Measurements from ENCODE around the gene GRM1.
A peak's percentile ranks its signal among the peaks of the same experiment; 100 is the strongest.

The GRM1 gene

GRCh38 chr6:146190581-146190980 lies 161.7 kb downstream of the GRM1 start:
- TF ChIP-seq EZH2 (IDR thresholded peaks at IDR 0.05) = no peak
- TF ChIP-seq FOXP2 (optimal IDR thresholded peaks at IDR 0.05; ENCODE audit: control extremely low read depth, extremely low read length, insufficient read depth) = no peak
- TF ChIP-seq POLR2AphosphoS5 (IDR thresholded peaks at IDR 0.05; ENCODE audit: borderline replicate concordance, low read depth, low read length) = no peak
- Histone ChIP-seq H3K4me3 (no peak overlapping the region), H3K9ac (ENCODE audit: insufficient read length) (no peak overlapping the region), H3K27ac (no peak overlapping the region), H3K36me3 (ENCODE audit: insufficient read depth, low read length) (no peaks in the 10 kb centered on the region), H3K9me3 (ENCODE audit: low read depth, low read length) (no peaks in the 10 kb centered on the region)
- no peak for DNase-seq (ENCODE audit: low read depth, low spot score)

DNA sequence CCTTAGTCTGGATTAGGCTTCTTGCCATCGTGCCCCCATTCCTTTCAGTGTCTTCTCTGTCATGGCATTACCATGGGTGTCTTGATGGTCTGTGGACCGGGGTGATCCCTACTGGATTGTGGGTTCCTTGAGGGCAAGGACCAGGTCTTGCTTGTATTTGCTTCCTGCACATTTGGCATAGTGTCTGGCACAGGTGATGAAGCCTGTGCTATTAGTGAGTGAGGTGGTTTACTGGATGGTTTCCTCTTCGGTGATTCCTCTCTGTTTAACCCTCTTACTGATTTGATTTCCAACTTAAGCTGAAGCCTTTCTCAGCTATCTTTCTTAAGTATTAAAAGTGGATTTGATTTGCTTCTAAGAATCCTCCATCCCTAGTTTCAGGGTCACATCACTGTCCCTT lies 162.3 kb downstream of the GRM1 start:
- TF ChIP-seq POLR2AphosphoS5 (IDR thresholded peaks at IDR 0.05; ENCODE audit: borderline replicate concordance, low read depth, low read length) (no peak), FOXP2 (optimal IDR thresholded peaks at IDR 0.05; ENCODE audit: control extremely low read depth, extremely low read length, insufficient read depth) (no peak), EZH2 (IDR thresholded peaks at IDR 0.05) (no peak)
- no peak for DNase-seq (ENCODE audit: low read depth, low spot score)
- Histone ChIP-seq H3K4me3 (no peak overlapping the region), H3K36me3 (ENCODE audit: insufficient read depth, low read length) (no peaks in the 10 kb centered on the region), H3K9me3 (ENCODE audit: low read depth, low read length) (no peaks in the 10 kb centered on the region), H3K27ac (no peak overlapping the region), H3K9ac (ENCODE audit: insufficient read length) (no peak overlapping the region)

DNA sequence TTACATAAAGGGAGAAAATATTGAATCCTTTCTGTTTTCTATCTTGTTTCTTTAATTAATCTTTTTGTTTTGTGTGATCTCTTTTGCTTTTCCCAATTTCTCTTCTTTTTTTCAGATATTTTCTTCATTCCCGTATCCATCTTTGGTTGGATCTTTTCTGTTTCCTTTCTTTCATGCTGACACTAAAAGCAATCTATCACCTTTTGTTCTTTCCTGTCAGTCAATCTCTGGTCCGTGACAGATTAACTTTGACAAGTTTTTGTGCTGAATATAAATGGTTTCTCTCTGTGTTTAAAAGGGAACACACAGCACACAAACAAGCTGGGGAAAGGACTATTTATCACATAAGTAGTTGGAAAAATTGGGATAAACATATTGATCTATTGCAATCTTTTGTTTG lies 162.8 kb downstream of the GRM1 start:
- no peak overlapping the region for H3K9ac ChIP-seq (ENCODE audit: insufficient read length)
- no peak for TF ChIP-seq POLR2AphosphoS5 (IDR thresholded peaks at IDR 0.05; ENCODE audit: borderline replicate concordance, low read depth, low read length)
- no peak for TF ChIP-seq FOXP2 (optimal IDR thresholded peaks at IDR 0.05; ENCODE audit: control extremely low read depth, extremely low read length, insufficient read depth)
- TF ChIP-seq EZH2 (IDR thresholded peaks at IDR 0.05) = no peak
- no peaks in the 10 kb centered on the region for H3K9me3 ChIP-seq (ENCODE audit: low read depth, low read length)
- no peaks in the 10 kb centered on the region for H3K36me3 ChIP-seq (ENCODE audit: insufficient read depth, low read length)
- DNase-seq (ENCODE audit: low read depth, low spot score) = no peak
- no peak overlapping the region for H3K4me3 ChIP-seq
- H3K27ac ChIP-seq = no peak overlapping the region

- H3K9ac ChIP-seq (ENCODE audit: insufficient read length) = no peak overlapping the region
- no peak for DNase-seq (ENCODE audit: low read depth, low spot score)
- H3K9me3 ChIP-seq (ENCODE audit: low read depth, low read length) = no peaks in the 10 kb centered on the region
- H3K4me3 ChIP-seq = no peak overlapping the region
- H3K36me3 ChIP-seq (ENCODE audit: insufficient read depth, low read length) = no peaks in the 10 kb centered on the region
- H3K27ac ChIP-seq = no peak overlapping the region
- TF ChIP-seq EZH2 (IDR thresholded peaks at IDR 0.05) (no peak), FOXP2 (optimal IDR thresholded peaks at IDR 0.05; ENCODE audit: control extremely low read depth, extremely low read length, insufficient read depth) (no peak), POLR2AphosphoS5 (IDR thresholded peaks at IDR 0.05; ENCODE audit: borderline replicate concordance, low read depth, low read length) (no peak)
Observed at GRCh38 chr6:146194434-146194833, 165.6 kb downstream of the GRM1 start.

- no peak for TF ChIP-seq POLR2AphosphoS5 (IDR thresholded peaks at IDR 0.05; ENCODE audit: borderline replicate concordance, low read depth, low read length)
- TF ChIP-seq FOXP2 (optimal IDR thresholded peaks at IDR 0.05; ENCODE audit: control extremely low read depth, extremely low read length, insufficient read depth) = no peak
- no peak for TF ChIP-seq EZH2 (IDR thresholded peaks at IDR 0.05)
Observed at GRCh38 chr6:146200176-146200575, 171.3 kb downstream of the GRM1 start.

DNA sequence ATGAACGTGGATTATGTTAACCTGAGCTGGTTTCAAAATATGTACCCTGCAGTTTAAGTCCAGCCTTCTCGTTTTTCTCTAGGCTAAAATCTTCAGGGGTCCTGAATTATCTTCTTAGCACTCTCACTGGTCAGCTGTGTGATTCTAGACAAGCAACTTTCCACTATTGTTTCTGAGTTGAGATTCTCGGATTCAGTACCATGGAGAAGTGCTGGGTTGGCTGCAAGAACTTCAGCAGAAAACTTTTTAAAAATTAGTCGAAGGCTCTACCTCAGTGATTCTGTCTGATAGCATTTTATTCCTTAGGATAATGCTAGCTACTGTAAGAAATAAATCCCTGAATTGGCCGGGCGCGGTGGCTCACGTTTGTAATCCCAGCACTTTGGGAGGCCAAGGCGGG lies 173.7 kb downstream of the GRM1 start:
- no peak for DNase-seq (ENCODE audit: low read depth, low spot score)
- Histone ChIP-seq H3K9ac (ENCODE audit: insufficient read length) (no peak overlapping the region), H3K36me3 (ENCODE audit: insufficient read depth, low read length) (no peaks in the 10 kb centered on the region), H3K27ac (no peak overlapping the region), H3K4me3 (no peak overlapping the region), H3K9me3 (ENCODE audit: low read depth, low read length) (no peaks in the 10 kb centered on the region; the same call in 1 of the 2 replicates)
- TF ChIP-seq POLR2AphosphoS5 (IDR thresholded peaks at IDR 0.05; ENCODE audit: borderline replicate concordance, low read depth, low read length) = no peak
- TF ChIP-seq EZH2 (IDR thresholded peaks at IDR 0.05) = no peak
- TF ChIP-seq FOXP2 (optimal IDR thresholded peaks at IDR 0.05; ENCODE audit: control extremely low read depth, extremely low read length, insufficient read depth) = no peak

More at GRCh38 chr6:146200176-146200575, 171.3 kb downstream of the GRM1 start:
- DNase-seq (ENCODE audit: low read depth, low spot score) = peak; percentile 55
- Histone ChIP-seq H3K9me3 (ENCODE audit: low read depth, low read length) (no peaks in the 10 kb centered on the region), H3K9ac (ENCODE audit: insufficient read length) (no peak overlapping the region), H3K27ac (no peak overlapping the region), H3K36me3 (ENCODE audit: insufficient read depth, low read length) (no peaks in the 10 kb centered on the region), H3K4me3 (no peak overlapping the region)

DNA sequence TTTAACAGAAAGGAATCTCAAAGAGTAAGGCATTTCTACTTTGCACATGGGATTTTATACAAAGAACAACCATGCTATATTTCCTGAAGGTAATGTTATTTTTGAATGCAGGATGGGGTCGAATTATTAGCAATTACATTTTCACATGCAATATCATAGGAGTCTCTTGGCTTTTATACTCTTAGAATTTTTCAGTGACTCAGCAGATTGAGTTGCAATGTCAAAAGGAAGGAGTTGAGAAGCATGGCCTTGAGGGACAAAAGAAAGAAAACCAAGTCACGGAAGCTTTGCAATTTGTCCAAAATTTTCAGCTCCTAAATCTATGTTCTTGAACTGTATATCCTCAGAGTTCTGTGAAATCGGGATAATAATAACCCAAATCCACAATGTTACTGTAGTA lies 181.1 kb downstream of the GRM1 start:
- no peaks in the 10 kb centered on the region for H3K36me3 ChIP-seq (ENCODE audit: insufficient read depth, low read length)
- no peak overlapping the region for H3K9ac ChIP-seq (ENCODE audit: insufficient read length)
- no peaks in the 10 kb centered on the region; the same call in 1 of the 2 replicates for H3K9me3 ChIP-seq (ENCODE audit: low read depth, low read length)
- DNase-seq (ENCODE audit: low read depth, low spot score) = no peak
- no peak overlapping the region for H3K27ac ChIP-seq
- TF ChIP-seq FOXP2 (optimal IDR thresholded peaks at IDR 0.05; ENCODE audit: control extremely low read depth, extremely low read length, insufficient read depth) (no peak), POLR2AphosphoS5 (IDR thresholded peaks at IDR 0.05; ENCODE audit: borderline replicate concordance, low read depth, low read length) (no peak), EZH2 (IDR thresholded peaks at IDR 0.05) (no peak)
- no peak overlapping the region for H3K4me3 ChIP-seq

GRCh38 chr6:146210406-146211083 lies 181.7 kb downstream of the GRM1 start:
- Histone ChIP-seq H3K36me3 (ENCODE audit: insufficient read depth, low read length) (no peaks in the 10 kb centered on the region), H3K4me3 (no peak overlapping the region), H3K9me3 (ENCODE audit: low read depth, low read length) (no peaks in the 10 kb centered on the region; the same call in 1 of the 2 replicates), H3K9ac (ENCODE audit: insufficient read length) (no peak overlapping the region), H3K27ac (no peak overlapping the region)
- TF ChIP-seq POLR2AphosphoS5 (IDR thresholded peaks at IDR 0.05; ENCODE audit: borderline replicate concordance, low read depth, low read length) = no peak
- no peak for TF ChIP-seq EZH2 (IDR thresholded peaks at IDR 0.05)
- no peak for TF ChIP-seq FOXP2 (optimal IDR thresholded peaks at IDR 0.05; ENCODE audit: control extremely low read depth, extremely low read length, insufficient read depth)
- DNase-seq (ENCODE audit: low read depth, low spot score) = no peak

GRCh38 chr6:146211646-146212045 lies 182.8 kb downstream of the GRM1 start:
- Histone ChIP-seq H3K4me3 (no peak overlapping the region), H3K36me3 (ENCODE audit: insufficient read depth, low read length) (no peaks in the 10 kb centered on the region), H3K27ac (no peak overlapping the region), H3K9ac (ENCODE audit: insufficient read length) (no peak overlapping the region), H3K9me3 (ENCODE audit: low read depth, low read length) (no peaks in the 10 kb centered on the region; the same call in 1 of the 2 replicates)
- no peak for TF ChIP-seq POLR2AphosphoS5 (IDR thresholded peaks at IDR 0.05; ENCODE audit: borderline replicate concordance, low read depth, low read length)
- no peak for TF ChIP-seq FOXP2 (optimal IDR thresholded peaks at IDR 0.05; ENCODE audit: control extremely low read depth, extremely low read length, insufficient read depth)
- no peak for TF ChIP-seq EZH2 (IDR thresholded peaks at IDR 0.05)
- no peak for DNase-seq (ENCODE audit: low read depth, low spot score)
